ENCODE results near the gene PITPNC1.
"Not testable (repeated sequence)": the region's sequence is repeated elsewhere in the genome, so short reads cannot be mapped to it uniquely, and the experiment has no call there.

PITPNC1 gene

DNA sequence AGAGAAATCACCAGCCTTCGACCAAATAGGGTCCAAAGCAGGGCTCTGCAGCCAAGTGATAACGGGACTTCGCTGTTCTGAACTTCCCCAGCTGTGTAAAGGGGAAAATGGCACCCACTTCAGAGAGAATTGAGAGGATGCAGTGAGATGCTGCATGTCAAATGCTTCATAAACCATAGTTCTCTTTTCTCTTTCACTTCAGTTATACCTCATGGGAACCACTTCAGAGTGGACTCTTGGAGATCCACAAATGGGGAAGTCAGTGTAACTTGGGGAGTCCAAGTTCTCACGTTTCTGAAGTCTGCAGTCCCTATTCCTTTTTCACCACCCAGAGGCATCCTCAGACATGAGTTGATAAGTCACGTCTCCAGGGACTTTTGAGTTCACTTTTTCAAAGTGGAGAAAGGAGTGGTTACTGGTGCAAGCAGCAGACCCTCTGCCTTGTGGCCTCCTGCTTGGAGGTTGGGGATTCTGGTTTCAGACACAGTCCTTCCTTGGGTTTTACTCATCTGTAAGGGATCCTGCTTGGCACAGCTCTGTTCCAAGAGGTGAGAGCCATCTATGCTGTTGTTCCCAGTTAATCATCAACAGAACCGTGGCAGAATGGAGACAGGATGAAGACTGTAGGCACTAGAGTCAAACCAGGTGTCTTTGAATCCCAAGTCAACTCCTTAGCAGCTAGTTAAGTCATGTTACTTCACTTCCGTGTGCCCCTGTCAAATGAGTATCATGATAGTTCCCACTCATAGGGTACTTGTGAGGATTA lies 217.2 kb downstream of the PITPNC1 start:
- no peak for DNase-seq

DNA sequence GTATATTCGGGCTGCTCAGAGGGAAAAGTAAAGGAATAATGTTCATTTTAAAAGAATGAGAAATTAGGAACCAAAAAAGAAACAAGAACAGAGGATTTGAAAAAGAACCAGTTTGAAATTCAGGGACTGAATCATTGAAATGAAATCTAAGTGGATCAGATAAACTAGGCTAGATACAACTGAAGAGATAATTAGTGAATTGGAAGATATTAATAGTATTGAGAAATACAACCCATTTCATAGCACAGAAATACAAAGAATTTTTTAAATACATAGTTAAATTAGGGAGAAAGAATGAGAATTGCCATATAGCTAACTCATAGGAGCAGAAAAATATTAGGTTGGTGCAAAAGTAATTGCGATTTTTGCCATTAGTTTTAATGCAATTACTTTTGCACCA lies 223.3 kb downstream of the PITPNC1 start:
- DNase-seq: no peak

DNA sequence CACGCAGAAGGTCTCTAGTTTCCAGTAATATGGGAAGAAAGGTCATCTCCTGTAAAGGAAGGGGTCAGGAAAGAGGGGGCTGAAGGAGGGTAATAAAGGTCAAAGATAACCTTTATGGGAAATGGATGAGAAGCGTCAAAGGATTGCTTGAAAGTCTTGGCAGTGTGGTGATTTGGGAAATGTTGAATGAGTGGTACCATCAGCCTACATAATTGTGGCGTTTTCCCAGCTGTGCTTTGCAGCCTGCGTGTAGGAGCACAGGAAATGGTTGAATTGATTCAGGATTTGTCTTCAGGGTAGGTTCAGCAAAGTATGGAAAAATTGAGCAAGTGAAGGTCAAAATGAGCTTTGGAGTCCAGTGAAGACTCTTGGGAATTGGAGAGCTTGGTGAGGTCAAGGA lies 224.8 kb downstream of the PITPNC1 start:
- DNase-seq: no peak

DNA sequence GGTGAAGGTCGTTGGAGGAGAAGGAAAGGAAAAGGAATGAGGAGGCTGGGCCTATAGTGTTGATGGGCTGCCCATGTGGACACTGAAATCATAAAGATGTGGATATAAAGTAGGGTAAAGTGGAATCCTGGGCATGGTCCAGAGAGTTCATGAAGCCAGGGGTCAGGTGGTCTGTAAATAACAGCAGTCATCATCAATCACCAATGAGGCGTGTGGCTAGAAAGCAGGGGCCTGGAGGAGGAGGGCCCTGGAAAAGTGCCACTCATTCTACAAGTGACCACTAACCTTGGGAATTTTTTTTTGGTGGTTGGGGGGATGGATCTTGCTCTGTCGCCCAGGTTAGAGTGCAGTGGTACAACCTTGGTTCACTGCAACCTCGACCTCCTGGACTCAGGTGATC lies 225.4 kb downstream of the PITPNC1 start:
- no peak for DNase-seq

DNA sequence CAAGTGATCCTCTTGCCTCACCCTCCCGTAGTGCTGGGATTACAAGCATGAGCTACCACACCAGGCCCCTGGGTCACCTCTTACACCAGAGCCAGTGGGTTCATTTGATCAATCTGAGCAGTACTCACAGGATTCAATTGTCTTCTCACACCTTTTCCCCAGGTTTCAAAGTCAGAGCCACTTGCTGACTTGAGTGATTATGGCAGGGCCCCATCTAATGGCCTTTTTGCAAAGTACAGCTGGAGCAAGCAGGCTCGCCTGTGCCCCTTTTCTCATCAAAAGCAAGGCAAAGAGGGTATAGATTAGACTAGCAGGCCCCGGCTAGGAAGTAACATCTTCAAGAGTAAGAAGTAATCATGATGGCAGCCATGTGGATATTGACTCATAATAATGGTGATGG lies 225.9 kb downstream of the PITPNC1 start:
- DNase-seq: peak; percentile 44

DNA sequence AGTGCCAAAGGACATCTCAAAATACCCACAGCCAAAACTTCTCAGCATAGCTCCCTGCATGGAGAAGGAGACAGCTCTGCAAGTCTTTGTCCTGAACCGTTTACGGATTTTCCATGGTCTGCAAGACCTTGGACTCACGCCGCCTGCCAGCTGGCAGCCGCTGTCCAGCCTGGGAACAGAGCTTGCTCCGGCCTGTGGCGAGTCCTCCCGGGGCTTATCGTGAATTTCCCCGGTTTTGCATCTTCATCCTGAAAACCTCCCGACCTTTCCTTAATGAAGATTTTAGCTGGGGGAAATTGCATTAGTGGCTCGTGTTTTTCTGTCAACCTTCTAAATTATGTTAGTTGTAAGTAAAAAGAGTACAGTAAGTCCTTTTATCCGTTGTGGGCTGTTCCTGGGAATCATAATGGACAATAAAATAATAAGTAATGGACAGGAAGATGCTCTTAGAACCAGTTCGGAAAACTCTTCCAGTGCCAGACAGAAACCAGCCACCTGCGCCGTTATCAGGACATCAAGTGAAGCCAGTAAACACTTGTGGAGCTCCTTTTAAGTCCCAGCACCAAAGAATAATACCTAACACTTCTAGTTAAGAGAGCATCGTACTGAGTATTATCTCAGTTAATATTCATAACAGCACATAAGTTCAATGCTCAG lies 228.3 kb downstream of the PITPNC1 start:
- DNase-seq: no peak

DNA sequence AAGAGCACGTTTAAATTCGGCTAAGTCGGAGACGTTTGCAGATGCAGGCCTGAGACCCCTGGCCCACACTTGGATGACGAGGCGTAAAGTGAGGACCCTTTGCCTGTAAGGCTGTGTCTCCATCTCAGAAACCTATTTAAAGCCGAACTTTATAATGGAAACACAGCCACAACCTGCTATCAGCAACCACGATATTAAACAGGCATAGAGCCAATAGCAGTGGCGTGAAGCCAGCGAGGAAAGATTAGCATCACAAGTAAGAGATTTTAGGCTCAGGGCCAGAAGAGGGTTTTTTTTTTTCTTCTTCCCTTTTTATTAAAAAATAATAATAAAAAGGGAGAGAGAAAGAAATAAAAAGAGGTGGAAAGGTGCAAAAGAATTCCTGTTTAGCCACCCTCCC lies 229.4 kb downstream of the PITPNC1 start:
- DNase-seq: no peak

DNA sequence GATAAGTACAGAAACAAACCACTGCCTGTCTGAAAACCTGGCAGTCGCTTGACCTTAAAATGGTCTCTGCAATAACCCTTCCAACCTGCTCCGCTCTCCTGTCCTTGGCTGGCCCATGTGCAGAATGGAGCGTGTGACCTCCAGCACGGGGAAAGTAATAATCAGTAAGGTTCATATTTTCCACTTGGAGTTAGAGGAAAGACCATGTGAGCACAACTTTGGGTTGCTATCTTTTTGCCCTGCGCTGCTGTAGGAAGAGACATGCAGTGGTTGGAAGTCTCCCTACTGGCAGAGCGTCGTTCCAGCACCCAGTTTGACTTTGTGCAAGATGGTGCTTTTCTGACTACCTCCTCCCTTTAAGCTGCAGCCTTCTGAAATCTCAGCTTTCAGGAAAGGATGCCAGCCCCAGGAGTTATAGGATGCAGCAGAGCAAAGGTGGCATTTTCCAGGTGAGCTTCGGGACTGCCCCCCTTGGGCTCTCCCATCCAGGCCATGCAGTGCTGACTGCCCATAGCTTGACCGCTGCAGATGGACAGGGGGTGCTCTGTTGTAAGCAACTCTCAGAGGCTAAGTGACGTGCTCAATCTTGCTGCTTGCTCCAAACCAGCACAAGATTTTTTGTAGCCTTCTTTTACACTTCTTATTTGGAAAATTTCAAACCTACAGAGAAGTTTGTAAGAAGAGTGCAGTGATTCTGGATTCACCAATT lies 230.0 kb downstream of the PITPNC1 start:
- no peak for DNase-seq

DNA sequence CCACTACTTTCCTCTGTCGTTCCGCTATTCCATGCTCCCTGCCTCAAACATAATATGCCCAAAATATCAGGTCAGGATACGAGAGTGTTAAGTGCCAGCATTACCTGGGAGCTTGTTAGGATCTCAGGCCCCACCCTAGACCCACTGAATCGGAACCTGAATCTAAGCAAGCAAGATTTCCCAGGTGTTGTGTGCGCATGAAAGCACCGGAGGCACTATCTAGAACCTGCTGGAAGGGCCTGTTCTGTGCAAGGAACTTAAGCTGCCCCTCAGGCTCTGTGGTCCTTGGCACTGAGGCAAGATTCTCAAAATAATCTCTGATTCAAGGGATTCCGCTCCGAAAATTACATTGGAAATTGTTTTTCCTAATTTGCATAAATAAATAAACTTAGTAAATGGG lies 233.0 kb downstream of the PITPNC1 start:
- no peak for DNase-seq

DNA sequence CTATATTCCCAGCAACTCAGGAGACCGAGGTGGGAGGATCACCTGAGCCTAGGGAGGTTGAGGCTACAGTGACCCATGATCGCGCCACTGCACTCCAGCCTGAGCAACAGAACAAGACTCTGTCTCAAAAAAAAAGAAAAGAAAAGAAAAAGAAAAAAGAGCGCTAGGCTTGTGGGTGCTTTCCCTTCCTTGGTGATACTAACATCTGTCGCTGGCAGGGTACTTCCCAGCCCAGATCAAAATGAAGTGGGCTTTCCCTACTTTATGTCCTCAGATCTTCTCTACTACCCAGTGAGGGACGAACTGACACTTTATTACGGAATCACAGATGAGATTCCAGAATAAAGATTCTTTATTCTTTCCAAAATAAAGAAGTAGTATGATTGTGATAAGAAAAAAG lies 236.9 kb downstream of the PITPNC1 start:
- no peak for DNase-seq

DNA sequence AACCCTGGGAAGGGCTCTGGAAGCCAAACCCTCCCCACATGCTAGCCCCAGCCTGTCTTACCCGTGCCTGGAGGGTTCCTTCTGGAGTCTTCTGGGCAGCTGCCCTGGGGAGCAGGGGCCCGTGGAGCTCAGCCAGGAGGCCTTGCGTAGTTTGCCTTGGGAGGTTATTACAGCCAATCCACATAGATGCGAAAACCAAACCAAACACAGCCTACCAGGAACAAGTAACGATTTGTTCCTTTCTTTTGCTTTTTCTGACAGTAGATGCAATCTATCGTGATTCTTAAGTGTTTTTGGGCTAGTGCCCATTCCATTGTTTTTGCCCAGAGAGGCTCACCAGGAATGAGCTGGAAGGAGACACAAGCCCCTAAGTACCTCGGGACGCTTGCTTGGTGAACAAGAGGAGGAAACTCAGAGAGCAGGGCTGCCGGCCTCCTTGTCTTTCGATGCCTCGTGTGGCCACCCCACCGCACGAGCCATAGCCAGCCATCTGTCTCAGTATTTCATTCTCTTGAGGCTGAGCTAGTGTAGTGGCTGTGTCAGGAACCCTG lies 238.0 kb downstream of the PITPNC1 start:
- no peak for DNase-seq

DNA sequence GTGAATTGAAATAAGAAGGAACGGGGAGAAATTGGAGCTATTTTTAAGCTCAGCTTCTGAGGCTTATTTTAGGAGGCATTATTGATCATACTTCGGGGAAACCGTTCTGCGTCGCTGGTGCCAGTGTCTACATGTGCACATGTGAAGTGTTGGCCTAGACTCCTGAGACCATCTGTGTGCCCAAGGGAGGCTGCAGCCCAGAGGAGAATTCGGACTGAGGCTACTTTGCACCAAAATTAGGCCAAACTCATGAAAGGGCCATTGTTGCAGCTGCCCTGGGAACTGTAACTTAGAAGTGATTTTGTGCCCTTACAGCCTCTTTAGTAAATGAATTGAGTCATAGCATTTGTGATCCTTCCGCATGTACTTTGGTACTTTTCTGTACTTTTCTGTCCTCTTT lies 238.7 kb downstream of the PITPNC1 start:
- no peak for DNase-seq

DNA sequence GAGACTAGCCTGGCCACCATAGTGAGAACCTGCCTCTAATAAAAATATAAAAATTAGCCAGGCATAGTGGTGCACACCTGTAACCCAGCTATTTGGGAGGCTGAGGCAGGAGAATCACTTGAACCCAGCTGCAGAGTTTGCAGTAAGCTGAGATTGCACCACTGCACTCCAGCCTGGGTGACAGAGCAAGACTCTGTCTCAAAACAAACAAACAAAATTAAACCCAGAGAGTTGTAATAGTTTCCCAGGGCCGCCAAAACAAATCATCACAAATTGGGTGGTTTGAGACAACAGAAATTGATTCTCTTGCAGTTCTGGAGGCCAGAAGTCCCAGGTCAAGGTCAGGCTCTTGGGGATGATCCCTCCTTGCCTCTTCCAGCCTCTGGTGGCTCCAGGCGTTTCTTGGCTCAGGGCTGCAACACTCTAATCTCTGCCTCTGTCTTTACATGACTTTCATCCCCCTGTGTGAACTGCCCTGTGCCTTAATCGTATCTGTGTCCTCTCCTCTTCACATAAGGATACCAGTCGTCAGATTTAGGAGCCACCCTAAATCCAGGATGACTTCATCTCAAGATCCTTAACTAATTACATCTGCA lies 240.3 kb downstream of the PITPNC1 start:
- no peak for DNase-seq

DNA sequence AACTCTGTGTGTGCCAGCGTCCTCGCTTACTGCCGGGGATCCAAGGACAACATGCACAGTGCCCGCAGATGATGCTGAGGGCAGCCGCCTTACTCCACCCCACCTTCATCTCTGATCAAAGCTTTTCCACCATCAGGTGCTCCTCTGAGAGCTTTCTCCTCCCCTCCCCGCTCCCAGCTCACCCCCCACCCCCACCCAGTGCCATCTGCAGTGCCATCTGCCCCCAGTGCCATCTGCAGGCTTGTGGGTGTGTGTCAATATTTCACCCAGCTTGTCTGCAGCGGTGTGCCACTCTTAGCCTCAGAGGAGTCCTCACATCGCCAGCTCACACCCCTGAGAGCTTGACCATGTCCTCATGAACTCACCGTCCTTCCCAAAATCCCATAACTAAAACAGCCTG lies 242.5 kb downstream of the PITPNC1 start:
- DNase-seq: no peak

DNA sequence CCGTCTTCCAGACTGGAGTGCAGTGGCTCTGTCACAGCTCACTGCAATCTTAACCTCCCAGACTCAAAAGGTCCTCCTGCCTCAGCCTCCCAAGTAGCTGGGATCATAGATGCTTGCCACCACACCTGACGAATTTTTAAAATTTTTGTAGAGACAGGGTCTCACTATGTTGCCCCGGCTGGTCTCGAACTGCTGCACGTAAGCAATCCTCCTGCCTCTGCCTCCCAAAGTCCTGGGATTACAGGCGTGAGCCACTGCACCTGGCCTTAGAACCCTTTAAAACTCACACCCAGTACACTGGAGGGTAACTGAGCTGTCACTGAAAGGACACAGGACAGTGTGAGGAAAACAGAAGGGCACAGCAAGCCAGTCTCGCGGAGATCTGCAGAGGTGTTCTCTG lies 243.0 kb downstream of the PITPNC1 start:
- DNase-seq: no peak

DNA sequence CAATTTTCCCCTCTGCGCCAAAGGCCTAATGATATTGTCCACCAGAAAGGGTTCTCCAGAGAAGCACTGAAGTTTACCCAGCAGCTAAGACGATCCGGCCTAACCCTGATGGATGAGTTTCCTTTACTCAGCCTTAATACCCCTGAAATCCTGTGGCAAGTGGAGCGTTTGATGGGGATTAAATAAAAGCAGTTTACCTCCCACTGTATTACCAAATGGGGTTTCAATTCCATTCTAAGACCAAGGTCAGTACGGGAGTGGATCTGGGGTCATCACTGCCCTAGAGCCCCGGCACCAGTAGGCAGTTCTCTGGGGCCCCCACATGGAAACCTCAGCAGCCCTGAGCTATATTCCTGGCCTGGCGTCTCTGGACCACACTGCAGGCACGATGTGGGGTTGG lies 243.6 kb downstream of the PITPNC1 start:
- DNase-seq: no peak

DNA sequence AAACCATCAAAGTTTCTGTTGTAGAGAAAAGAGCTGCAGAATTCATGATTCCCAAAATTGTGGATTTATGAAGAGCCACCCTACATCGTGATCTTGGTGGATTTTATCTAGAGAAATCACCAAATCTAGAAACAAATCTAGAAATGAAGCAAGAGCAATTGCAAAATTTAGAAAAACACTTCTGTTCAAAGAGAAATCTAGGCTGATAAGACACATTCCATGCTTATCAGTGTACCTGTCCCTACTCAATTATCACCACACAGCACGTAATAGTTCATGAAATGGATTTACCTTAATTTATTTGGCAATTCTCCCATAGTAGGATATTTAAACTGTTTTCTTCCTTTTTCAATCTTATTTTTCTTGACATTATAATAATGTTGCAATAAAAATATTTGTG lies 246.7 kb downstream of the PITPNC1 start:
- no peak for DNase-seq

DNA sequence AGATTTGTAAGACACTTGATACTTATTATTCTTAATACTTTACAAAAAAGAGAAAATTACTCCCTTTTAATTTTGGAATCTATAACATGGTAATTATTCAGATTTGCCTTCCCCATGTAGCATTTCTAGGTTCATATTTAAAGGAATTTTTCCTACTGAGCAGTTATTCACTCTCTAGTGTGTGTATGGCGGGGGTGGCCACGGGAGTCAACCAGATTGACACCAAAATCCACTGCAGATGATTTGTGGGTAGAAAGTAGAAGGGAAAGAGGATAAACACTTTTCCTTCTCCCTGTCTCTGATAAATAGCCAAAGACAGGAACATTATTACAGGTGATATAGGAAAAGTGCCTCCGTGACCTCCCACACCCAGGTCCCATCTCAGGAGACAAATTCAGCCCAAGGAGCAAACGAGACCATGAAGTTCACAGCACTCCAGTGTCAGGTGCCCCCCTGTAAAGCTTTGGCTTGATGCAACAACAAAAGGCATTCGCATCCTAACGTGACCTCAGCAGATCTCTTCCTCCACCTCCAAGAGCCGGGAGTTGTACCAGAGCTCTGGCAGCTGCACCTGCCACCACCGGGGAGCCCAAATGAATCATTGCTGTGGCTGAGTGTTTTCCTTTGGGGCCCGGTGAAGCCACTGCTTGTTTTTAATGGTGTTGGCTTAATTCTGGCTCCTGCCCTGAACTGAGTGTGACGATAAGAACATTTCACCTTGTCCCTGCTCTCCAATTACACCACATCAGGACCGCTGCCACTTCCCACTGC lies 248.0 kb downstream of the PITPNC1 start:
- DNase-seq: peak; percentile 69

DNA sequence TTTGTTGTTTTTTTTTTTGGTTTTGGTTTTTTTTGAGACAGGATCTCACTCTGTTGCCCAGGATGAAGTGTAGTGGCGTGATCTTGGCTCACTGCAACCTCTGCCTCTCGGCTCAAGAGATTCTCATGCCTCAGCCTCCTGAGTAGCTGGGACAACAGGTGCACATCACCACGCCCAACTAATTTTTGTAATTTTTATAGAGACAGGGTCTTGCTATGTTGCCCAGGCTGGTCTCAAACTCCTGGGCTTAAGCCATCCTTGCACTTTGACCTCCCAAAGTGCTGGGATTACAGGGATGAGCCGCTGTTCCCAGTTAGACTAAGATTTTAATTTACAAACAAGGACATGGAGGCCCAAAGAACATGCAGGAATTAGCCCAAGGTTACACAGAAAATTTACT lies 248.9 kb downstream of the PITPNC1 start:
- no peak for DNase-seq

DNA sequence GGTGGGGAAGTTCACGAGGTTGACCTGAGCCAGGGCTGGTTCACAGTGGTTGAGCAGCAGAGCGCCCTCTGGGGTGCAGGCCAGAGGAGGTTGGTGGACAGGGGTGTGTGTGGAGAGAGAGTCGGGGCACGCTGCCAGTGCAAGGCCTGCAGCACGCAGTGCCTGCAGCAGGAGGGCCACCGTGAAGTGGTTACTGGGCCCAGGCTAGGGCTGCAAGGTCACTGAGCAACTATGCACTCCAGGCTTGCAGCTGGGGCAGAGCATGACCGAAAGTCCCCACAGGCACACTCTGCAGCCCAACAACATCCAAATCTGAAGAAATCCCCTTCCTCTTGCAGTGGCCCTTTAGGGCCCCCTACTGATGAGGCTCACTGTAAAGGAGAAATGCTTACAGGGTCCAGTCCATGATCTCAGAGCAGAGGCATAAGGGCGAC lies 251.5 kb downstream of the PITPNC1 start:
- no peak for DNase-seq

DNA sequence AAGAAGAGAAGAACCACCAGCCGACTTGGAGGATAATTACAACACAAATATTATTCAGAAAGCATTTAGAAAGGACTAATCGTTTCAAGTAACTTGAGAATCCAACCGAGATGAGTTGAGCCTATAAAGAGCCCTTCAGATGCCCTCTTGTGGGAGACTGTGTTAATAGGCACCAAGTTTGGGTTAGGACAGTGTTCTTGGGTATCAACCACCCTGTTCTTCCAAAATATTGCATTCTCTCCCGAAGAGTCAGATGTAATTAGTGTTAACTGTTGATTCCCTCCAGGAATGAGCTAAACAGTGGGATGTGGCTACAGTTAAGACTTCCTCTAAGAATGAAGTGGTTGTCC lies 252.9 kb downstream of the PITPNC1 start:
- peak; percentile 26 for DNase-seq

DNA sequence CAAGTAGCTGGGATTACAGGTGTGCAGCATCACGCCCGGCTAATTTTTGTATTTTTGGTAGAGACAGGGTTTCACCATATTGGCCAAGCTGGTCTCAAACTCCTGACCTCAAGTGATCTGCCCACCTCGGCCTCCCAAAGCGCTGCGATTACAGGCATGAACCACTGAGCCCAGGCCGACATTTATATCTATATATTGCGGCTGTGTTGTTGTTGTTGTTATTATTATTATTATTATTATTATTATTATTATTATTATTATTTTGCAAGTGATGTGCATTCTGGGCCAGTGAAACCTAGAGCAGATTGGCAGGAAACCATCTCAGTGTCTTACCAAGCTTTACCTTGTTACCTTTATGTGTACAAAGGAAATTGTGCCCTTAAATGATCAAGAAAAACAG lies 253.8 kb downstream of the PITPNC1 start:
- not testable (repeated sequence) for DNase-seq

DNA sequence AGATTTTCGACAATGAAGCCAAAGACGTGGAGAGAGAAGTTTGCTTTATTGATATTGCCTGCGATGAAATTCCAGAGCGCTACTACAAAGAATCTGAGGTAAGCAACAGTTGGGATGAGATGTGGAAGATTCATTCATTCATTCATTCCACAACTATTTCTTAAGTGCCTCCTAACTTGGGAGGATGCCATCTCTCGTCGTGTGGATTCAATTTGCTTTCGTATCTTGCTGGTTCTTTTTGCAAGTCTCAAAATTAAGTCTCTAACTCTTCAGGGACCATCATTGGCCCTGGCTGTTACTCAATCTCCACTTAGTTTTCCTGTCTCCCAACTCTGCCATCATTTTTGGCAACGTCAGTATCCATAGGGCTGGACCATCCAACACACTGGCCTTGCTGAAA lies 255.1 kb downstream of the PITPNC1 start:
- no peak for DNase-seq

Data from NCI-H2107 (cell line).